Inflammatory macrophage treated with lipopolysaccharide for 1 hour (primary cell): ENCODE results near the gene ADH4.

Experiments used
- DNase-seq, 2 donors: peaks; one replicate each; pipeline ENCODE4 v3.0.0-alpha.2; 2020 to 2022

Gene ADH4

GRCh38 chr4:99078931-99079624 lies 65.0 kb downstream of the ADH4 start:
- DNase-seq, result no peak

GRCh38 chr4:99078336-99078735 lies 65.8 kb downstream of the ADH4 start:
- DNase-seq, result no peak

GRCh38 chr4:99077177-99077576 lies 66.9 kb downstream of the ADH4 start:
- DNase-seq, result no peak

GRCh38 chr4:99076292-99076976 lies 67.7 kb downstream of the ADH4 start:
- no peak for DNase-seq

- no peak for DNase-seq
These were observed 69.3 kb downstream of the ADH4 start for GRCh38 chr4:99074816-99075215.
